H1 (cell line): ENCODE data around the gene NEURL1.

ENCODE experiments used
- CTCF ChIP-seq, 3 experiments: IDR thresholded peaks; 1 replicate in 2 of 3; 2 replicates in 1 of 3; pipeline versions ENCODE4 v1.5.1 to v1.6.1; 2011; ENCODE audit warnings: low read length in 3 of 3, mild to moderate bottlenecking in 3 of 3, inconsistent platforms in 2 of 3, low read depth in 1 of 3, moderate library complexity in 1 of 3; ENCODE audit not compliant: insufficient read depth in 1 of 3; ENCODE audit errors: control extremely low read depth in 1 of 3
- TAF1 ChIP-seq: IDR thresholded peaks from 2 replicates; pipeline ENCODE4 v1.6.1; 2011; ENCODE audit warnings: mild to moderate bottlenecking, low read depth, low read length

GRCh38 chr10:103622935-103623574 is 129.6 kb downstream of the NEURL1 start:
- no peak for TF ChIP-seq CTCF (IDR thresholded peaks at IDR 0.05; ENCODE audit: control extremely low read depth in 1 of 3, insufficient read depth in 1 of 3, low read depth in 1 of 3, low read length in 3 of 3)
- no peak for TF ChIP-seq TAF1
